SIG-M5 treated with dmso at 0.1 percent for 504 hours (cell line): ENCODE measurements around the gene ZNF484.

ENCODE experiments used
- DNase-seq: peaks from one replicate; lab custom pipeline; 2025; ENCODE audit not compliant: unreplicated experiment; lab: John Stamatoyannopoulos, UW

The ZNF484 gene

DNA sequence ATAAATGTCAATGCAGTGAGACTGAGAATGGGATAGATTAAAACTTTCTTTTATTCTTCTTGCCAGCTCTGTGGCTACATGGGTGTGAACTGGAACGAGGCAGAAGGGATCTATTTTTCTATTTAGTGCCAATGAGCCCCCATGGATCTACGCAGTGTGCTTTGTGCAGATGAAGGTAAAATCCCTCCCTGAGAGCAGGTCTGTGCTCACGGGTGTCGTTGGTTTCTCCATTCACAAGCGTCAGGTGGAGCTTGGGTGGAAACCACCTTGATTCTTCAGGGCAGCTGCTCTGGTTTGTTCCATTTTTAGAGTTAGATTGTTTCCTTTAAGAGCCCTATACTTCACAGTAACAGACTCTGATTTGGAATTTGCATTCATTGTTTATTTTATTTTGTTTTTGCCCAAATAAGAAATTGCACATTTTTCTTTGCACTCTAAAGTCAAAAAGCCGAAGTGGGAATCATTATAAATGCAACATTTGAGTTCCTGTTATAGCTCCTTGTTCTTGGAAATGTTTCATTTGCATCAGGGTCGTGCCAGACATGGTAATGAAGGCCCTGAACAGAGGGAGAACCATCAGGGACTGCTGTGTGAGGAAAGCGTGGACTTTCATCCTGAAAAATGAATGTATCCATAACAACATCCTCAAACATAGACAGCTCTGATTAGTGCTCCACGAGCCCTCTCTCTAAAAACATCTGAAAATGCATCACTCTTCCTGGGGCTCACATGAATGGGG is 82.1 kb downstream of the ZNF484 start:
- DNase-seq = no peak
